SIG-M5 treated with dmso at 0.1 percent for 504 hours (cell line): ENCODE data around the gene WRNIP1.
A peak's percentile ranks its signal among the peaks of the same experiment; 100 is the strongest.

Experiments used
- DNase-seq: peaks from one replicate; lab custom pipeline; 2025; ENCODE audit not compliant: unreplicated experiment; lab: John Stamatoyannopoulos, UW

Gene WRNIP1

GRCh38 chr6:2765166-2765895, at the start of gene WRNIP1:
Gene WRNIP1 (plus strand): TSS chr6:2765393. CDS start chr6:2765623, 230 bp downstream.
- peak; percentile 95 for DNase-seq

- no peak for DNase-seq
Observed at GRCh38 chr6:2715737-2716136, 49.5 kb upstream of the WRNIP1 start.

- DNase-seq = no peak
Observed at GRCh38 chr6:2716936-2717700, 48.1 kb upstream of the WRNIP1 start.

- no peak for DNase-seq
Observed at GRCh38 chr6:2718334-2719092, 46.7 kb upstream of the WRNIP1 start.

- no peak for DNase-seq
Observed at GRCh38 chr6:2719093-2719455, 46.1 kb upstream of the WRNIP1 start.

- DNase-seq = no peak
Observed at GRCh38 chr6:2721219-2721618, 44.0 kb upstream of the WRNIP1 start.

GRCh38 chr6:2725364-2725988, 39.7 kb upstream of the WRNIP1 start:
- DNase-seq = no peak

DNA sequence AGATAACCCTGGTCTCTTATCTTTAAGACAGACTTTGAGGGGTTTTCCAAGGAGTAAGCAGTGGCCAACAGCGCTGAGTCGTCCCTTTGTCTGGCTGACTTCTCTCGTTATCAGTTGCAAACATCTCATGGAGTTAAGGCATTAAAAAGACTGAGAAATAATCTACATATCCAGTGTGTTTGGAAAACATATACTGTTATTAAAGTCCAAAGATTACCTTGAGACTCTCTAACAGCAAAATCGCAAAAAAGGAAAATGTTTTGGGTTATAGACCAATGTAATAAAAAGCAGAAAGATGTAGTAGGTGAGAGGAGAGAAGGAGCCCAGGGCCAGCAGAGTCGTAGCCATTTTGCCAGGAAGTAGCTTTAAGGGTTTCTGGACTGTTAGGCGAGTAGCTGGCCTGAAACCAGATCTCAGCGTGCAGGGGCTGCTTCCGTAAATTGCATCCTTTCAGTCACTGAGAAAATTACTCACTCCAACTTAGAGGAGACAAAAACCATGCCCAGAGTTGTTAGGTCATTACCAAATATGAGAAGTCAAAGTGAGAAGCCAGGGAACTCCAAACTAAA, 39.1 kb upstream of the WRNIP1 start:
- DNase-seq = peak; percentile 32

- no peak for DNase-seq
Observed at GRCh38 chr6:2729921-2730320, 35.3 kb upstream of the WRNIP1 start.

DNA sequence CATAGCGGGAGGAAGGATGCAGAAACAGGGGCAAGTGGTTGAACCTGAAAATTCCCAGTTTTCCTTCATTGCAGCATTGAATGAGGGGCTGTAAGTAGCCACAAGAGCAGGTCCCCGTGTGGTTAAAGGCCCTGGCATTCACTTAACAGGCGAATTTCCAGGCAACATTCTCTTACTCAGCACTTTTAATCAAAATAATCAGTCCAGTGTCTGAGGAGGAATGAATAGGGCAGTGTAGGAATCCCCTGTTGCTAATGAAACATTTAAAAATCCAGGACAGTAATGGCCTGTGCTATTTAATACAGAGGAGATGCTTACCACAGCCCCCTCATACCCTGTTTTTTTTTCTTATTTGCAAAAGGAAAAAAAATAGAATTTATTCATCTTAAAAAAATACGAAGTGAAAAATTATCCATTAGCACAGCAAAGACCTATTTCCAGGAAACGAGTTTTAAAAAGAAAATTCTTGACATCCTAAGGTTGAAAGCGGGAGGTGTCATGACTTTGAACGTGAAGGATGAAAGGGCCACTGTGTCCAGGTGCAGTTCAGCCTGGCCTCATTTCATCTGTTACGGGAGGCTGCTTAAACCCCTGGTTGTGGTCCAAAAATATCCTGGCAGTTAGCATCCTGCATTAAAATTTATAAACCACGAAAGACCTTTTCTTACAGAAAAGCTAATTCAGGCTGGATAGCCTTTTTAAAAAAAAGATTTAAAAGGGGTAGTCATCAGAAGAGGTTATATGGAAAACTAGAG, 34.7 kb upstream of the WRNIP1 start:
- DNase-seq = no peak

DNA sequence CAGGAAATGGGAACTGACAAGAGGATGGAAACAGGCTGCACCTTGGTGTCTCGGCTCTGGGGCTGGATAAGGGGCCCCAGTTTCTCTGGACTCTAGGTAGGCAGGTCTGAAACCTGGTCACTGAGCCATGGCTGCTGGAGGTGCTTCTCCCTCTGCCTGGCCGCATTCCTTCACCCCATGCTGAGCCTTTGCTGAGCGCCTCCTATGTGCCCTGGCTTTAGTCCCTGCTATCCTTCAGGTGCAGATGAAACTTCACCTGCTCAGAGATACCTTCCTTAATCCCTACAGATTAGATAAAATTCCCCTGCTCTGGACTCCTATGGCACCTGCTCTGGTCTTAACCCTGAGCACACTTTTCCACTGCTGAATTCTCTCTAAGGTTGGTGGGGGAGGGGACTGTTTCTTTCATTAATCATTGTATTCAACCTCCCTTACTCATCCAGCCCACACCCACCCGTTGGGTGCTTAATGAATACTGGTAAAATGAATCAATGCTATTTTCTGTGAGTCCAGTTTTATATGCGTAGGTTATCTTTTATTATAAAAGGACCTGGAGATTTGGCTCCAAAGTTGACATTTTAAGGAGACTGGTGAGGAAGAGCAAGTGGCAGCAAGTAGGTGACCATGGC, 33.8 kb upstream of the WRNIP1 start:
- DNase-seq = no peak

DNA sequence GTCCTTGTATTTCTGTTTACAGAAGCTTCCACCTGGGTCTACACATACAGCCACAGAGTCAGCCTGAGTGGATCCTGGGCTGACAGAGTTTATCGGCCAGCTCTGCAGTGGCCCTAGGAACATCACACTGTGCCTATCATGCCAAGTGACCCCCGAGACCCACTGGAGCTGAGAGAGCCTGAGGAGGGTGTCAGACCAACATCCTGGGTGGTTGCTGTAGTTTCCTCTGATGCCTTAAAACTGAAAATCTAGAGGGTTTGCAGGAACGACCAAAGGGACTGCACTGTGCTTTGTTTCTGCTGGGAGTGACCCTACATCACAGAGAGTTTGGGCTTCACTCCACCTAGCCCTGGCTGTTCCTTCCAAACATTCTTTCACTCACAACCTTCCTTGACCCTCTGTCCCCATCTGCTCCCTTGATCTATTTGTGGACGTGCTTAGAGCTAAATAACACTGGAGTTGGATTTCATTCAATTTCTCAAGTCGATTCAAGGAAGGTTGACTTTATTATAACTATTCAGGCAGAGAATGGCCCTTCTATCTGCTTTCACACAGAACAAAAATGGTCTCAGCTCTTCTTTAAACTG, 32.6 kb upstream of the WRNIP1 start:
- no peak for DNase-seq

GRCh38 chr6:2733324-2733723, 31.9 kb upstream of the WRNIP1 start:
- DNase-seq = peak; percentile 88

- no peak for DNase-seq
Observed at GRCh38 chr6:2733736-2734480, 31.3 kb upstream of the WRNIP1 start.

GRCh38 chr6:2734488-2735166, 30.6 kb upstream of the WRNIP1 start:
- DNase-seq = no peak

GRCh38 chr6:2737885-2738284, 27.3 kb upstream of the WRNIP1 start:
- no peak for DNase-seq

DNA sequence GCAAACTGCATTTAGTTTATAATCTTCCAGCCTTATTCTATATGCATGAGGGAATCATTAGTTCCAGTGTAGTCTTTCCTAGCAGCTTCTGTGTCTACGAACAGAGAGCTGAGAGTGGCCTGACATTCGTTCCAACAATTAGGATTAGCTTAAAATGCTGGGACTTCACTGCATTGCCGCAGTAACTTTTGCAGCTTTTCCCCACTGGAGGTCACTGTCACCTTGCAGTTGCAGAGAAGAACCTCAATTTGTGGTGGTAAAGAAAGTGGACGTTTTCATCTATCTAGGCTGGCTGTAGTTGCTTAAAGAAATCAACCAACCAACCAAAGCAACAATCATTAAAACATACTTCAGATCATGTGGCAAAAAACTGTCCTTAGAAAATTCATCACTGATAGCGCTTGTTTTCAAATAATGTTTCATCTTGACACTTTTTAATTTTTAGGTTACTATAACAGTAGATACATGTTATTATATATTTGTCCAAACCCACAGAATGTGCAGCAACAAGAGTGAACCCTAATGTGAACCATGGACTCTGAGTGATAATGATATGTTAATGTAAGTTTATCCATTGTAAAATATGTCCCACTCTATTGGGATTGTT, 26.7 kb upstream of the WRNIP1 start:
- peak; percentile 62 for DNase-seq

DNA sequence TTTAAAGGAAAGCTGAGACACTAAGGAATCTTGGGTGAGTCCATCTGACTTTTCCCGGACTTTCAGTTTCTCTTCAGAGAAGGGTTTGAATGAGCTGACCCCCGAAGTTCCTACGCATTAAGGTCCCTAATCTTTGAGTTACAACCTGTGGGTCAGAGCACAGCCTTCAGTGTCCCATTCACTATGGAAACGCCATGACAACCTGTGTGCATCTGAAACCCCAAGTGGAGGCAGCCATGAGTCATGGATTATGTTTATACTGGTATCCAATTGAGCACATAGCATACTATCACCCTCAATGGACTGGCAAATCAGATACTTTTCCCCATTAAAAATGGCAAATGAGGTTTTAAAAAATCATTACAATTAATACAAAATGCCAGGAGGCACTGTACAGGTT, 25.9 kb upstream of the WRNIP1 start:
- DNase-seq = no peak
